ENCODE measurements around the gene PTH1R.

GRCh38 chr3:46858456-46858855 lies 19.1 kb upstream of the PTH1R start:
- TF ChIP-seq CTCF (IDR thresholded peaks at IDR 0.05) (no peak), POLR2A (IDR thresholded peaks at IDR 0.05) (no peak)

Data from prostate gland (tissue), 2 donors.